ENCODE results near the gene CLRN2. TPM values are rescaled to one million over a fixed set of nuclear protein-coding genes. Genes with fewer than 3 reads are reported as not detected.

CLRN2 gene
- total and polyA plus RNA-seq, 4 donors, result 0.19 TPM; not detected in 3

GRCh38 chr4:17511051-17511450 lies 3.9 kb upstream of the CLRN2 start:
- Histone ChIP-seq H3K4me1 (ENCODE audit: control insufficient read depth in 4 of 4, insufficient read depth in 4 of 4, low read length in 3 of 4) (peaks cover 4 to 49% (median 38%) of the 10 kb centered on the region in 4 donors), H3K36me3 (ENCODE audit: control insufficient read depth in 4 of 4, insufficient read depth in 3 of 4, low read depth in 1 of 4, low read length in 3 of 4) (peaks cover 3 to 11% (median 6%) of the 10 kb centered on the region in 4 donors), H3K27ac (ENCODE audit: low read depth in 1 of 2, low read length in 2 of 2) (peak overlapping the region; percentile 91), H3K27me3 (ENCODE audit: control insufficient read depth in 4 of 4, insufficient read depth in 4 of 4, low read length in 3 of 4) (no peaks in the 10 kb centered on the region), H3K4me3 (ENCODE audit: low read depth in 1 of 3, low read length in 3 of 3) (peak overlapping the region; percentile 80 to 95 (median 87)), H3K9ac (ENCODE audit: low read depth in 1 of 2, low read length in 2 of 2) (peak overlapping the region; percentile 91 to 92), H3K9me3 (ENCODE audit: control insufficient read depth in 4 of 4, low read length in 3 of 4) (no peaks in the 10 kb centered on the region)
- WGBS, result 8% methylated on average over 9 of the region's 9 CpGs
- TF ChIP-seq NR2F2 (IDR thresholded peaks at IDR 0.05) (peak; percentile 82), GABPA (IDR thresholded peaks at IDR 0.05 in 1 of 2, conservative IDR thresholded peaks at IDR 0.05 in 1 of 2) (no peak), FOXA2 (IDR thresholded peaks at IDR 0.05) (no peak), FOXA1 (IDR thresholded peaks at IDR 0.05) (no peak), TAF1 (conservative IDR thresholded peaks at IDR 0.05) (peak; percentile 86), REST (IDR thresholded peaks at IDR 0.05) (peak; percentile 35), ZBTB33 (IDR thresholded peaks at IDR 0.05) (no peak), HNF4G (IDR thresholded peaks at IDR 0.05) (peak; percentile 22), ATF3 (IDR thresholded peaks at IDR 0.05) (no peak), EGR1 (IDR thresholded peaks at IDR 0.05; ENCODE audit: low read depth in 2 of 2) (no peak), JUND (IDR thresholded peaks at IDR 0.05) (peak in 1 of 2 donors; percentile 36), YY1 (IDR thresholded peaks at IDR 0.05) (peak; percentile 43), HNF4A (conservative IDR thresholded peaks at IDR 0.05) (peak; percentile 72 to 78), RAD21 (IDR thresholded peaks at IDR 0.05) (peak in 1 of 2 donors; percentile 56), CTCF (IDR thresholded peaks at IDR 0.05; ENCODE audit: low read depth, low read length, missing input control) (no peak), RXRA (IDR thresholded peaks at IDR 0.05) (peak; percentile 72 to 74), SP1 (IDR thresholded peaks at IDR 0.05) (peak; percentile 79), MAX (IDR thresholded peaks at IDR 0.05) (peak; percentile 18)
- DNase-seq (ENCODE audit: low spot score), result peak; percentile 43

Measured in liver (tissue), 9 donors.